HG03575 (cell line): Measurements from ENCODE around the gene JCAD.
"Not testable (repeated sequence)": the region's sequence is repeated elsewhere in the genome, so short reads cannot be mapped to it uniquely, and the experiment has no call there.

Experiments
- ATAC-seq: cut with Tn5 transposase; IDR thresholded peaks from one replicate; pipeline ENCODE4 v1.9.1; 2021; ENCODE audit not compliant: unreplicated experiment, insufficient number of reproducible peaks, low FRiP score; ENCODE audit errors: extremely low read depth

The JCAD gene

DNA sequence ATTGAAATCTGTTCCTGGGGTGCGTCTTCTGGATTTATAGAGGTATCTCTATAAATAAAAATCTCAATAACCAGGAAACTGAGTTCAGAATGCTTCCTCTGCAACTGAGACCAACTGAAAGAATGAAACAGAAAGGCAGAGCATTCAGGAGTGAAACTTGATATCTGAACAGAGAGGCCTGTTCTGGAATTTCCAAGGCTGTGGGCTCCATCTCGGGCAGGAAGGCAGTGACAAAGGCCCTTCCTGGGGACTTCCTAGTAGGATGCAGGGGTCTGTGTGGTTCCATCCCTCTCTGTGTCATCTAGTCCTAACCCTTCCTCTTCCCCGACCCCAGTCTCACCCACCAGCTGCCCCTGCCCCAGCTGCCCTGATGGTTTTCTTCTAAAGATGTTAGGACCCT, 52.0 kb downstream of the JCAD start:
- no peak for ATAC-seq

DNA sequence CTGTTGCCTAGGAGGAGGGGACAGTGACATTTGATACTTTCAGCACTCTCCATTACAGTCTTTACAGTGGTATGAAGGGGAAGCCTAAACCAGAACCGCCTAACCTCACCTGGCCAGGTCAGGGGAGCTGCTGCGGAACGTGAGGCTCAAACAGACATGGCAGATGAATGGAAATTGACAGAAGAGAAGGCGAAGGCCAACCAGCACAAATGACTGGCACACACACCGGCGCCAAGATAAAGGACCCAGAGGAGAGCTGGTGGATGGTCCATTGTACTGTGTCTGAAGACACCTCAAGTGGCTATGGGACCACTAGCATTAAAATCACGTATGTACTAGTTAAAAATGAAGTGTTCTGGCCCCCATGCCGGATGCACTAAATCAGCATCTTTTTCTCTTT, 53.0 kb downstream of the JCAD start:
- no peak for ATAC-seq

DNA sequence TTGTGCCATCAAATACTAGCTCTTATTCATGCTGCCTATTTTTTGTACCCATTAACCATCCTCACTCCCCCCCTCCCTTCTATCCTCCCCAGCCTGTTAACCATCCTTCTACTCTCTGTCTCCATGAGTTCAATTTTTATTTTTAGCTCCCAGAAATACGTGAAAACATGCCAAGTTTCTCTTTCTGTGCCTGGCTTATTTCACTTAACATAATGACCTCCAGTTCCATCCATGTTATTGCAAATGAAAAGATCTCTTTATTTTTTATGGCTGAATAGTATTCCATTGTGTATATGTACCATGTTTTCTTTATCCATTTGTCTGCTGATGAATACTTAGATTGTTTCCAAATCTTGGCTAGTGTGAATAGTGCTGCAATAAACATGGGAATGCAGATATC, 54.3 kb downstream of the JCAD start:
- ATAC-seq: not testable (repeated sequence)

DNA sequence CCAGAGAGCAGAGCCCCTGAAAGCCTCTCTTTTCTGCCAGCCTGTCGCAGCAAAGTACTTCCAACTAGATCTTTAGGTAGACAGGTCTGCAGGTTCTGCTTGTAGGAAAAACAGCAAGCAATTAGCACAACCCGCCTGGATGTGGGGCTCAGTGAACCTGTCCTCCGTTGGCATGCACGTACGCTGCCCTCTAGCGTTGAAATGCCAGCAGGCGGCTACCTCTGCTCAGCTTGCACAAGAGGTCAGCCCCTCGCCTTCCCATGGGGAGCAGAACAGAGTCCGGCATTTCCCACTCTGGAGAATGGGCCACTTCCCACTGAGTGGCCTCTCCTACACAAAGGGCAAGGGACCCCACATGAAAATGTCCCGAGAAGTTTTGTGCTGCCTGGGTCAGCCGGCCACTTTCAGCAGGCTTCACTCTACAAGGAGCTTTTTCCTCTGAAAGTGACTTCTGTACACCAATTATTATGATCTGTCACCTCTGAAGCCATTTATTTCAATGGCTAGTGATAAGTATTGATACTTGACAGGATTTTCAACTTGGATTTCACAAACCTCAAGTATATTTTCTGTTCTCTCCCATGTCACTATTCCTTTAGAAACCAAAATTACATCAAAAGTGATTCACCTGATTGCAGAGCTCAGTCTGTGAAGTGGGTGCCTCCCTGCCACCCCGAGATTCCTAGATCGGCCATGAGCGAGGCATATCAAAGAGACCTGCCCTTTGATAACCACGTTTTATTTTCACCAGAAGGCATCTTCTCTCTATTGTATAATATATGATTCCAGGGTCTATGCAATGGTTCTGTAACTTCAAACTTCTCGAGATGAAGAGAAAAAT, 56.7 kb downstream of the JCAD start:
- ATAC-seq: no peak

DNA sequence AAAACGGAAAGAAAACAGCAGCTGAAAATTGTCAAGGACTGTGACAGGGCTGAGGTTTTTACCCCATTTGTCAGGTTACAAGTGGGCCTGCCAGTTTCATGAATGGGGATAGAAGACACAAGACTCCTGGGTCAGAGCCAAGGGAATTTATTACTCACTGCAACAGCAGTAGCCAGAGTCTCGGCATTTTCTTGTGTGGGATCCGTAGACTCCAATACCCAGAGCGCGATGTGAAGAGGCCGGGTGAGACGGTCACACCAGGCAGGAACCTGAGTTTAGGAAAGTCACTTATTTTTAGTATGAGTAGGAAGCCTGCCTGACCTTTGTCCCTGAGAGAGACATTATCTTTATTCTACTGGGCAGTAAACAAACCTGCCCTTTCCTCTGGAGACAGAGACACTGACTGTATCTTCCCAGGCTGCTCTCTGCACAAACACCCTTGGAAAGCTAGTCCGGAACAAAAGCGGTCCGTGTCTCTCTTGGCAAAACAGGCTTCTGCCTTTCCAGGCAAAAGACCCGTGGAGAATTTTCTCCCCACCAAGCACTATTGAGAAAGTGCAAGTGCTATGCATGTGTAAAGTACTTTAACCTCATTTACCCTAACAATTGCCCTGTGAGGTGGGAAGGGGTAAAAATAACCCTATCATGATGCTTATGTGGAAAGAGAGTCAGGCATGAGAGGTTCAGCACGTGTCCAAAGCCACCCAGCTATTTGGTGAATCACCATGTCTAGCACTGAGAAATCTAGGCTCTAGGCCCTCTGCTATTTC, 58.4 kb downstream of the JCAD start:
- ATAC-seq: no peak

DNA sequence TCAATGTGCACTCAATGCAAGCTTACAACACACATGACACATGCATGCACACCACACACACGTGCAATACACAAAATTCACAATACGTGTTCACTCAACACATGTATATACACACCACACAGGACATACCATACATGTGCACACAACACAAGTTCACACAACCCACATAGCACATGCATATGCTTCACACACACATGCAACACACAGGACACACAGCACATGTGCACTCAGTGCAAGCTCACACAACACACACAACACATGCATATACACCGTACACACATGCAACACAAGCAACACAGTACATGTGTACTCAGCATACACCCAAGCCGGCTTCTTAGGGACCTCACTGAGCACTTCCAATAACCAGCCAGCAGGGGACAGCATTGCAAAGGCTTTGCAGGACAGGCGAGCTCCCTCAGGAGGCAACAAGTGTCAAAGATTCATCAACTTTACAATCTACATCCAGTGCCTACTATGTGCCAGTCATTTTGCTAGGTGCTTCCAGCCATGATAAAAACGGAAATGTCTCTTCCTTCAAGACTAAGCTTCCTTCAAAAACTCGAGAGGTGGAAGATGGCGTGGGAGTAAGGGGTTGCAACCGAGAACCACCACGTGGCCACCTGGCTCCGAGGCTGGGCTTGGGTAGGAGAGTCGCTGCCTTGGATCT, 61.1 kb downstream of the JCAD start:
- no peak for ATAC-seq

DNA sequence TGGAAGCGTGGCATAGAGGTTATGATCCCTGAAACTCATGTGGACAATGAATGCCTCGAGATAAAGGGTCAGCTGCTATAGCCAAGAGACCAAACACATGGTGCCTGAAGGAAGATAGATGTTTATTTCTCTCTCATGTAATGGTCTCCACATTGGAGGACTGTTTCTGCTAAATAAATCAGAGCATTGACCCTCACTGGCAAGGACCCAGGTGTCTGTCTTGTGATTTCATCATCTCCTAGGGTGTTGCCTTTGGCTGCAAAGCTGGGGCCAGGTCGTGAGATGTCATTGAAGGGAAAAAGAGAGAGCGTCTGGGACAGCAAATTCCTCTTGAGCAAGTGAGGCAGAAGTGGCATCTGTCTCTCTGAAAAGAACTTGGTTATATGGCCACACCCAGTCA, 64.6 kb downstream of the JCAD start:
- ATAC-seq: no peak

DNA sequence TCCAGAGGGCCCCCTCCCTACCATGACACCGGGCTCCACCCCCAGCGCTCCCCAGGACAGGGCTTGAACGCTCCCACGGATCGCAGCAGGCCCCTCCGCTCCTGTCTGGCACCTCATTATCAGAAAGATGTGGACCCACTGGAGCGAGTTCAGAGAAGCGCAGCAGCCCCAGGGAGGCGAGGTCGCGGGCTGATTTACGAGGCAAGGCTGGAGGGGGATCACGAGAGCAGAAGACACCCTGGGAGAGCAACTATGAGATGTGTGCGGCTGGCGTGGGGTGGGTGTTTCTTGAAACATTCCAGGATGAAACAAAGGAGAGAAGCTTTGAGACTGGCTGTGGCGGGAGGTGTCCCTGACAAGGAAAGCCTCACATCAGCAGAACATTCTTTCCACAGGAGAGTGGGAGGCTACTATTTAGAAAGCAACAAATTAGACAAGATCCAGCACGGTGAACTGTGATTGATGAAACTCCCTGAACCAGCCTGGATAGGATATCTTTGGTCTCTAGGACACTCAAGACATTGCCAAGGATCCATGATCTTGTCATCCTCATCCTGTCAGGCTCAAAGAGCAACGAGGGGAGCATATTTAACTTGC, 66.0 kb downstream of the JCAD start:
- no peak for ATAC-seq

DNA sequence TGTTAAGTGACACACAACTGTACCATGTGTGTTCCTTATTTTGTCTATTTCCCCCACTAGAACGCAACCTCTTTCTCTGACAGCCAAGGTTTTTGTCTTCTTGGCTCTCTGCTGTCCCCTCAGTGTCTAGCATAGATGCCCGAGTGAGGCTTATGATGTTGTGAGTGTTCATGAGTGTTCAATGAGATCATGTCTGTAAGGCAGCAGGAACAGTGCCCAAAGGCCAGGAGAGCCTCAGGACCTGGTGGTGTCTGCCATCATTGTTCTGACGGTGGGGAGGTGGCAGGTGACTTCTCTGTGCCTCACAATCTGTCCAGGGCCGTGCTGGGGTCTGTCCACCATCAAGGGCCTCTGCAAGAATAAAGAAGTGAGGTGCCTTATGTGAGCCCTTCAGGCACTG, 66.5 kb downstream of the JCAD start:
- no peak for ATAC-seq

DNA sequence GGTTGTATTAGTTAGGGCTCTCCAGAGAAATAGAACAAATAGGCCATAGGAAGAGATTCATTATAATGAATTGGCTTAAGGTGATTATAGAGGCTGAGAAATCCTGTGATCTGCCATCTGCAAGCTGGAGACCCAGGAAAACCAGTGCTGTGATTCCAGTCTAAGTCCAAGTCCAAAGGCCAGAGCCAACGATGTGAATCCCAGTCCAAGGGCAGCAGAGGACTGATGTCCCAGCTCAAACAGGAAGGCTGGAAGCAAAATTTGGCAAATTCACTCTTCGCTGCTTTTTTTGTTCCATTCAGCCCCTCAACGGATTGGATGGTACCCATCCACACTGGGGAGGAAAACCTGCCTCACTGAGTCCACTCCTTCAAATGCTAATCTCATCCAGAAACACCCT, 68.0 kb downstream of the JCAD start:
- ATAC-seq: no peak

DNA sequence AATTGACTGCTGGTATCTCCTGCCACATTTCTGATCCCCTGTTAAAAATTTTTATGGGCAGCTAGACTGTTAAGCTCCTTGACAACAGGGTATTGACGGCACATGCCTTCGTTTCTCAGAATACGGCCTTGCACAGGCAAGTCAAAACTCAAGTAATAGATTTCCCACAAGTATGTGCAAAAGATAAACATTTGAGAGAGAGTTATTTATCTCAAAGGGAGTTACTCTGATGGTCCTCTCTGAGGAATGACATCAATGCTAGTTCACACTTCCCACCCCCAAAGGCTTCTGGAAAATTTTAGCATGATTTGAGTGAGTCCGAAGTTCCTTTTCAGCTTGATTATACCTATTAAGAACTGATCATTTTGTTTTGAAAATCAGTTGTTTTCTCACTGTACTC, 71.9 kb downstream of the JCAD start:
- ATAC-seq: no peak

DNA sequence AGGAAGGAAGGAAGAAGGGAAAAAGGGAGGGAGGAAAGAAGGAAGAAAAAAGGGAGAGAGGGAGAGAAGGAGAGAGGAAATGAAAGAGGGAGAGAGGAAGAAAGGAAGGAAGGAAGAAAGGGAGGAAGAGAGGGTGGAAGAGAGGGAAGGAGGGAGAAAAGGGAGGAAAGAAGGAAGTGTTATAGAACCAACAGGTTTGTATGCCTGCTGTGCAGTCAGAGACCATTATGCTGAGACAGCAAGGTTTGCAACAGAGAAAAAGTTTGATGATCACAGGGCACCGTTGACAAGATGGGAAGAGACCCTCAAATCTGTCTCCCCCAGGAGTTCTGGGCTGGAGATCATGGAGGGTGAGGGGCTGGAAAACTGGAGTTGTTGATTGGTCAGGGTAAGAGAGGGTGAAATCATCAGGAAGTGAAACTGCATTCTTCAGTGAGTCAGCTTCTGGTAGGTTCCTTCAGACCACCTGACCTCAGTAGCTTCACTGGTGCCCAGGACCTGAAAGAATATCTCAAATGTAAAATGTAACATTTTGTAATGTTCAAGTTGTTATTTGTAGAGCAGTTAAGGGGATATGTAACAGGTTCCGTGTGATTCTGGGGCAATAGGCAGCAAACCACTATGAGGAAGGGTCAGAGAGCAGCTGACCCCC, 76.3 kb downstream of the JCAD start:
- no peak for ATAC-seq

DNA sequence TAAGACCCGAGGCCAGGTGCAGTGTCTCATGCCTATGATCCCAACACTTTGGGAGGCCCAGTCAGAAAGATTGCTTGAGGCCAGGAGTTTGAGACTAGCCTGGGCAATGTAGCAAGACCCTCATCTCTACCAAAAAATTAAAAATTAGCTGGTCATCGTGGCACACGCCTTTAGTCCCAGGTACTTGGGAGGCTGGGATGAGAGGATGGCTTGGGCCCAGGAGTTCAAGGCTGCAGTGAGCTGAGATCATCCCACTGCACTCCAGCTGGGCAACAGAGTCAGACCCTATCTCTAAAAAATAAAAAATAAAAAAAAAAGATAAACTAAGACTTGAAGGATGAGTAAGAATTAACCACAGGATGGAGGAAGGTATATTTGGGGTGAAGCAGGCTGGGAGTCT, 77.9 kb downstream of the JCAD start:
- ATAC-seq: no peak

DNA sequence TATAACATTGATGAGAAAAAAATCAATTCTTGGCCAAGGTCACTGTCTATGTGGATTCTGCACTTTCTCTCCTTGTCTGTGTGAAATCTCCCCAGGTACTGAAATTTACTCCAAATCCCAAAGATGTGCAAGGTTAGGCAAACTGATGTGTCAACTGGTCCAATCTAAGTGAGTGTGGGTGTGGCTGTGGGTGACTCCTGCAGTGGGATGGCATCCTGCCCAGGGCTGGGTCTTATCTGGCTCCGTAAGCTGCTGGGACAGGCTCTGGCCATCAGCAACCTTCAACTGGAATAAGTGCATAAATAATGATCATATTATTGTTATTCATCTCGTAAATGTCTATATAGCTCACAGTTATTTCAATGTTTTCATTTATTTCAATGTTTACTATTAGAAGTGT, 79.3 kb downstream of the JCAD start:
- no peak for ATAC-seq

DNA sequence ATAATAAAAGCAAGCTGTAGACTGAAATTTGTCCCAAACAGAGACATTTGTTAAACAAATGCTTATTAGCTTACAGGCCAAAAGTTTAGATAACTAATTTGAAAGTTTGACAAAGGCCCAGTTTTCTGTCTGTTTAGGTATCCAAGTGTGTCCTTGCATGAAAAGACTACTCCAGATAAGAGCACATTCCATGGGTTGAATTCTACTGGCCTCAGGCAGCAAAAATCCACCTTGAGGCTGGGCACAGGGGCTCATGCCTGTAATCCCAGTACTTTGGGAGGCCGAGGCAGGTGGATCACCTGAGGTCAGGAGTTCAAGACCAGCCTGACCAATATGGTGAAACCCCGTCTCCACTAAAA, 80.0 kb downstream of the JCAD start:
- not testable (repeated sequence) for ATAC-seq

DNA sequence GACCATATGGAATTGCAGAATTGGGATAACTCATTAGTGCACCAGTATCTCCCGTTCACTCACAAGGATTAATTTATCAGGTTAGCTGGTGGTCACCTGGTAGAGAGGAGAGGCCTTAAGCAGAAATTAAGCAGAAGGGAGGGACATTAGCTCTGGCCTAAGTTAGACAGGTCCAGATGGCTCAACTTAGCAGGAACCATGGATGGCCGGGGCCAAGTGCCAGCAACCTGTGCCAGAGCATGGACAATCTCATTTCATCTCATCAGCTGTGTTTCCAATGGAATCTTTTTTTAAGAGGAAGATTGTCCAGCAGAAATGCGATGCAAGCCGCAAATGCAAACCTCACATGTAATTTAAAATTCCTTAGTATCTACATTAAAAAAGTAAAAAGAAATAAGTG, 82.2 kb downstream of the JCAD start:
- no peak for ATAC-seq

DNA sequence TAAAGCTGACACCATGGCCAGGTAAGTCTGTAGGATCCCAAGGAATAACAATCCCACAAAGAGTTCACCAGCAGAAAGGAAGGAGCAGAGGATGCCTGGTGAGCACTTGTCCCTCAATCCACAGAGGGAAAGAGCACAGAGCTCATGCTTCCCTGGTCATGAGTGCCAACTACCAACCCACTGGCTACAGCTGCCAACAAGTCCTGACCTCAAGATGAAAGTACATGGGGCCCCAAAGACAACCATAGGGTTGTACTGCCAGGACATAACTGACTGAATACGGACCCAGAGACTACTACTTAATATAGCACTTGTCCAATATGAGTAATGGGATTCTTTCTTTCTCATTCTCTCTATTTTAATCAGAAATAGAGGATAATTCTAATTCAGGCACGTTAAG, 83.3 kb downstream of the JCAD start:
- no peak for ATAC-seq

DNA sequence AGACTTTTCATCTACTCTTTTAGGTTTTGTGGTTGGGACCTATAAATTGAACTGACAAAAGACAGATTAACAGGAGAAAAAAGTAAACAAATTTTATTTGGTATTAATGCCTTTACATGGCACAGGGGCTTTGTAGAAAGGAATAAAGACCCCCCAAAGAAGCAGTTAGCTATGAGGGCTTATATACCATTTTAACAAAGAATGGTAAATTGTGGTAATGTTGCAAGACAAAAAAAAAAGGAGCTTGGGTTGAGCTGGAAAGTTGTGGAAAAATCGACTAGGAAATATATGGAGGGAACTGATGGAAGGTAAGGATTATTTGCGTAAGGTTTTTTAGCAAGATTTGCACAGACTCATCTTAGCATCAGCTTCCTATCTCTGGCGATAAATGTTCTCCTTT, 84.6 kb downstream of the JCAD start:
- ATAC-seq: no peak

DNA sequence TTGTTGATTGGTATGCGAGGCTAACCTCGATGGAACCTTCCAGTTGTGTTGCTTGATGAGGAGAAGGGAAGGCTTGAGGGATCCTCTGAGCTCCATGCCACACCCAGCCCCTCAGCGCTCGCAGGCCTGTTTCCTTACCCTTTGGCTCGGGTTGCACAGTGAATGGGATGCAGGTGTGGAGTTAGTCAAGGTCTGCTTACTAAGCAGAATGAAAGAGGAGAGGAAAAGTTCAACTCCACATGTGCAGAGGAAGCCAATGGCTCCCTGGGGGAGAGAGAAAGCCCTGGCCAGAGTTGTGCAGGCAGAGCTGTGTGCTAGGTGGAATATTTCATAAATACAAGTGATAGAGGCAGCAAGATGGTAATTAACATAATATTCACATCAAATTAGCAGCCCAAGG, 85.5 kb downstream of the JCAD start:
- no peak for ATAC-seq
